Muscle of arm (tissue), 14 donors: ENCODE measurements around the gene NEURL1B. TPM values are rescaled to one million over a fixed set of nuclear protein-coding genes. Genes with fewer than 3 reads are reported as not detected.
"Not testable (repeated sequence)": the region's sequence is repeated elsewhere in the genome, so short reads cannot be mapped to it uniquely, and the experiment has no call there.

ENCODE experiments used
- DNase-seq: peaks from one replicate; pipeline ENCODE4 v3.0.0-alpha.2; 2013
- long read RNA-seq, 11 donors: transcript quantifications; one replicate each; lab custom pipeline, GENCODE V29; 2026
- polyA plus RNA-seq, 12 donors: library from polyadenylated mRNA; unstranded; fragments of 120-200 nt; gene quantifications; one replicate each; pipeline ENCODE4 v1.2.1, GENCODE V29; 2013; ENCODE audit not compliant: insufficient read length in 12 of 12

The NEURL1B gene, protein sequence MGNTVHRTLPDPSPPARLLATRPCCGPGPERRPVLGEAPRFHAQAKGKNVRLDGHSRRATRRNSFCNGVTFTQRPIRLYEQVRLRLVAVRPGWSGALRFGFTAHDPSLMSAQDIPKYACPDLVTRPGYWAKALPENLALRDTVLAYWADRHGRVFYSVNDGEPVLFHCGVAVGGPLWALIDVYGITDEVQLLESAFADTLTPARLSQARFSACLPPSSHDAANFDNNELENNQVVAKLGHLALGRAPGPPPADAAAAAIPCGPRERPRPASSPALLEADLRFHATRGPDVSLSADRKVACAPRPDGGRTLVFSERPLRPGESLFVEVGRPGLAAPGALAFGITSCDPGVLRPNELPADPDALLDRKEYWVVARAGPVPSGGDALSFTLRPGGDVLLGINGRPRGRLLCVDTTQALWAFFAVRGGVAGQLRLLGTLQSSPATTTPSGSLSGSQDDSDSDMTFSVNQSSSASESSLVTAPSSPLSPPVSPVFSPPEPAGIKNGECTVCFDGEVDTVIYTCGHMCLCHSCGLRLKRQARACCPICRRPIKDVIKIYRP
- polyA plus RNA-seq = 10 to 100 TPM in 11 of 12 donors, not detected in 1; 24.0 to 43.7 (median 35.4) TPM
- long read RNA-seq, donor 1, full-length matches to known transcripts = 2 of 2 reads
- long read RNA-seq, donor 1, partial matches to known transcripts = 0 of 2 reads
- long read RNA-seq, donor 1, other reads (novel, unspliced or antisense) = 0 of 2 reads
- long read RNA-seq, donor 2, full-length matches to known transcripts = 6 of 6 reads
- long read RNA-seq, donor 2, partial matches to known transcripts = 0 of 6 reads
- long read RNA-seq, donor 2, other reads (novel, unspliced or antisense) = 0 of 6 reads
- long read RNA-seq, donor 3, full-length matches to known transcripts = 3 of 3 reads
- long read RNA-seq, donor 3, partial matches to known transcripts = 0 of 3 reads
- long read RNA-seq, donor 3, other reads (novel, unspliced or antisense) = 0 of 3 reads
- long read RNA-seq, donor 4, full-length matches to known transcripts = 2 of 2 reads
- long read RNA-seq, donor 4, partial matches to known transcripts = 0 of 2 reads
- long read RNA-seq, donor 4, other reads (novel, unspliced or antisense) = 0 of 2 reads
- long read RNA-seq, donor 5, full-length matches to known transcripts = 6 of 6 reads
- long read RNA-seq, donor 5, partial matches to known transcripts = 0 of 6 reads
- long read RNA-seq, donor 5, other reads (novel, unspliced or antisense) = 0 of 6 reads
- long read RNA-seq, donor 6, full-length matches to known transcripts = 1 of 1 reads
- long read RNA-seq, donor 6, partial matches to known transcripts = 0 of 1 reads
- long read RNA-seq, donor 6, other reads (novel, unspliced or antisense) = 0 of 1 reads
- long read RNA-seq, donor 7, full-length matches to known transcripts = 4 of 4 reads
- long read RNA-seq, donor 7, partial matches to known transcripts = 0 of 4 reads
- long read RNA-seq, donor 7, other reads (novel, unspliced or antisense) = 0 of 4 reads
- long read RNA-seq, donor 8, full-length matches to known transcripts = 4 of 4 reads
- long read RNA-seq, donor 8, partial matches to known transcripts = 0 of 4 reads
- long read RNA-seq, donor 8, other reads (novel, unspliced or antisense) = 0 of 4 reads
- long read RNA-seq, donor 9 = 0 reads
- long read RNA-seq, donor 10, full-length matches to known transcripts = 2 of 2 reads
- long read RNA-seq, donor 10, partial matches to known transcripts = 0 of 2 reads
- long read RNA-seq, donor 10, other reads (novel, unspliced or antisense) = 0 of 2 reads
- long read RNA-seq, donor 11, full-length matches to known transcripts = 8 of 8 reads
- long read RNA-seq, donor 11, partial matches to known transcripts = 0 of 8 reads
- long read RNA-seq, donor 11, other reads (novel, unspliced or antisense) = 0 of 8 reads

DNA sequence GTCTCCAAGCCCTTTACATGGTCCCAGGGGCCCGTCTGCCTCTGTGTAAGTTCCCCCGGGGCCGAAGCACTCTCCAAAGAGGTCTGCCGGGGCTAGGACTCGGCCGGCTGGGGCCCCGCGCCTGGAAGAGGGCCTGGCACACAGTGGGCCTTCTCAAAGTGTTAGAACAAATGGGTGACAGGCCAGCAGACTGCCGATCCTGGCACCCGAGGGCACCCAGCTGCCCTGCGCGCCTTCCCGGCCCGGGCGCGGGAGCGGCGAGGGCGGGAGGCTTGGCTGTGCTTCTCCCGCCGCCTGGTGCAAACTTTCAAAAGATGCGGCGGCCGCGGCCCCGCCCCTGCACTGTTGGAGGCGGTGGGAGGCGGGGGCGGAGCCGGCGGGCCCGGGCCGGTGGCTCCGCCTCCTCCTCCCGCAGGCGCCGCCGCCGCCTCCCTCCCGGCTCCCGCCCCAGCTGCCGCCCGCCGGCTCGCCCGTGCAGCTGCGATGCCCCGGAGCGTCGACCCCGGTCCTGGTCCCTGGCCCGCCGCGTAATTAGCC is at the start of gene NEURL1B:
Gene NEURL1B (plus strand): TSS at position 442 of the 537 bp plus-strand sequence. CDS start 144 bp downstream, outside the sequence.
- DNase-seq = peak; percentile 66

DNA sequence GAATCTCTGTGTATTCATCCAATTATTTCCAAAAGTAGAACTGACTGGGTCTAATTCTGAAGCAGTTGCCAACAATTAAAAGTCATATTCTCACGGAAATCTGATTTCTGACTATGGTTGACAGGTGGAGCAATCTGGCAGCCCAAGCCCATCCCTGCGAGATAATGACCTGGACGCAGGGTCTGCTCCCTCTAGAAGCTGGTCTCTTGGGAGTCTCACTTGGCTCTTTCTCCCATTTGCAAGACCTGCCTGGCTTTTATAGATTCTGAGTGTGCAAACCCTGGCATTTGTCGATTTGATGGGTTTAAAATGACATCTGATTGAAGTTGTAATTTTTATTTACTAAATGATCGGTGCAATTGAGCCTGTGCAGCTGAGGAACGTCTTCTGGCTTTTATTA is 49.4 kb upstream of the NEURL1B start:
- no peak for DNase-seq

DNA sequence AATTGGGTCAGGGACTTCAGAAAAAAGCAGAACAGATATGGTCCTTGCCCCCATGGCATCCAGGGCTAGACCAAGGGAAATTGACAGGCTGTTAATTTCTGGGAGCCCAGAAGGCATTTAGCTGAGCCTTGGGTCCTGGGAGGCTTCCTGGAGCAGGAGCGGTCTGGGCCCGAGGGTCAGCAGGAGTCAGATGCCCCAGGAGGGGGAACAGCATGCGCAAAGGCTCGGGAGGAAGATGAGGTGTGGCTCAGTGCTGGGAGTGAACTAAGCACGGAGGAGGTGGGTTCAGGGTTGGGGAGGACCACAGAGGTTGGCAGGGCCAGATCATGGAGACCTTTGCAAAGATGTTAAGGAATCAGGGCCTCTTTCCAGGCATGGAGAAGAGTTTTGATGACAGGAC is 48.2 kb upstream of the NEURL1B start:
- no peak for DNase-seq

DNA sequence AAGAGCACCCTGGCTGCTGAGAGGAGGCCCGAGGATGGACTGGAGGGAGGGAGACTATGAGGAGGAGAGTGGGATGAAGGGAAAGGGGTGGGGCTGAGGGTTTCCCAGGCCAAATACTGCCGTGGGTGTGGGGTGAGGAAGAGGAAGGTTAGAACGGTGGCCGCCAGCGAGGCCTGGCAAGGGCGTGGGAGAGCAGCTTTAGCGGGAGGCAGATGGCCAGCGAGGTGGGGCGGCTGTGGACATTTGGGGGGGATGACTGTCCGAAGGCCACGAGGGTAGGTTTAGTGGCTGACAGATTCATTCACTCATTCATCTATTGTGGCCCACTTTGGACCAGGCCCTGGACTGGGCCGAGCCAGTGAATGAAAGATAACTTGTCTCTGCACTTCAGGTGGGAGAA is 47.8 kb upstream of the NEURL1B start:
- no peak for DNase-seq

DNA sequence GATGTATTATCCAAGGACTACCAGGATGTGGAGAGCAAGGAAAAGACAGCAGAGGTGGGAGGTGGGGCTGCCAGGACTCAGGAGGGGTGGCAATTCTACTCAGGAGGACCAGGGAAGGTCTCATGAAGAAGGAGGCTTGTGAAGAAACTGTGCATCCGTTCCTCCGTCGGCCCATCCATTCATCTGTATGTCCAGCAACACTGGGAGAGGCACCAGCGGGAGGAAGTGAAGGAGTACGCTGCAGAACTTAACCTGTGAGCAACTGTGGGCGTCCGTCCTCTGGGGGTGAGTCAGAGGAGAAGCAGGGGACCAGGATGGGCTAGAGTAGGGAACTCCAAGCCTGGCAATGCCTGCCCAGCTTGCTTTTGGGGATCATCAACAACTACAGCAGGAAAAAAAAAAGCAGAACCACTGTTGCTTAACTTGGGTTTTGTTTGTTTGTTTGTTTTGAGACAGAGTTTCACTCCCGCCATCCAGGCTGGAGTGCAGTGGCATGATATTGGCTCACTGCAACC is 47.3 kb upstream of the NEURL1B start:
- DNase-seq = no peak

DNA sequence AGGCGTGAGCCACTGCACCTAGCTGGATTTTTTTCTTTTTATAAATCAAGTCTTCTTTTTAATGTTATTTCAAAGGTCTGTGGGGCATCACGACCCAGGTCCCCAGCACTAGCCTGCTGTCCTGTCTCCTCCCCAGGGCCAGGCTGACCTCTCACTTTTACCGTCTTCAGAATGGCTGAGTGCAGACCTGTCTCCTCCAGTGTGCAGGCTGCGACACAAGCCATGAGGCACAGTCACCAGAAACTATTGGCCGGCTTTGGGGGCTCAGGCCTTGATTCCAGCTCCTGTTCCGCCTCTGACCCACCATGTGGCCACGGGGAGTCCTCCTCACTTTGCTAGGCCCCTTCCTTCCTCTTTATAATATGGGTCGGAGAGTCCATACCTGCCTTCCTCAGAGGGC is 46.6 kb upstream of the NEURL1B start:
- DNase-seq = no peak

DNA sequence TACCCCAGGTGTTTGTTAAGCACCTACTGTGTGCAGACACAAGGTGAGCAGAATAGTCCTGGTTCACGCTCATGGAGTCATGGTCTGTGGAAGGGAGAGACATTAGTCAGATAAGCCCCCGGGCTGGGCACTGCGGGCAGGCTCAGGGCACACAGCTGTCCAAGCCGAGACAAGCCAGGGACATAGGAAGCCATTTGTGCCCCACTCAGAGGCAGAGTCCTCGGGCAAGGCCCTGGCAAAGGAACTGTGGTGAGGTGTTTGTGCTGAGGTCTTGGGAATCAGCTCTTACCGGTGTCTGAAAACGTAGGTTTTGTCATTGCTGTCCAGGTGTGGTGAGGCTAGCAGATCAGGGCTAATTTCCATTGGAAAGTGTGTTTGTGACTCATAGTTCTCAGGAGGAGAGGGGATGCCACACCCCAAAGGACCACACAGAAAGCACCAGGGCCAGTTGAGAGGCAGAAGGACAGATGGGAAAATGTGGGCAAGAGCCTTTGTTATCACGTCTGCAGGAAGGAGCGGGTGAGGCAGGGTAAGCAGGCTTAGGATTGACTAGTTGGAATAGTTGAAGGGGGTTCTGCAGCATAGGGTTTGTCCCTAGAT is 46.1 kb upstream of the NEURL1B start:
- DNase-seq = no peak

DNA sequence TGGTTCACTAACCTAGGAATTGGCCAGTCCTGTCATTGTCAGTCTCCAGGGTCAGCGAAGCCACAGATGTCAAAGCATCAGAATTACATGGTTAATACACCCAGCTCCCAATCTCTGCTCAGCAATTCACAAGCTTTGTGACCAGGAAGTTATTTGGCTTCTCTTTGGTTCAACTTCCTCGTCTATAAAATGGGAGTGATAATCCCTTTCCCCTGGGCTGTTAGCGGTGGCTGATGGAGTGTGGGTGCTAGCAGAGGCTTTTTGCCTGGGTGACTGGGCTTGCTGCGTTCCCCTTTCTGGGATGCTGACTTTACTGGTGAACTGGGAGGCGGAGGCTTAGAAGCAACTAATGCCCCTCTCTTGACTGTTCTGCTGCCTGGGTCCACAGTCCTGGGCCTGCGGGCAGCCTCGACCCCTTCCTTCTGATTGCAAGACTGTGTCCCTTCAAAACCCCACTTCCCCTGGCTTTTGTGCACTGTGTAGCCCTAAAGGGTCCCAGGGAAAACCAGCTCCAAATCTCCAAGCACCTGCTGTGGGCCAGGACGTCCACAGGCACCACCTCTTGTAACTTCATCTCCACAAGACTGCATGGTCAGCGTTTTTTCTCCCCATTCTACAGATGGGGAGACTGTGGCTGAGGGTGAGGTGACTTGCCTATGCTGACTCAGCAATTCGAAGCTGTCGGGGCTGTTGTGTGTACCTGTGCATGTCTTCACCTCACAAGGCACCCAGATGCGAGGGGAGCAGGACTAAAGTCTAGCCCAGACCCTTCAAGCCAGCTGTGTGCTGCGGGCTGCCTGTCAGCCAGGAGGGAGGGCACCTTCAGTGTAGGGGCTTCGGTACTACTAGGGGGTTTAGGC is 45.2 kb upstream of the NEURL1B start:
- DNase-seq = no peak

DNA sequence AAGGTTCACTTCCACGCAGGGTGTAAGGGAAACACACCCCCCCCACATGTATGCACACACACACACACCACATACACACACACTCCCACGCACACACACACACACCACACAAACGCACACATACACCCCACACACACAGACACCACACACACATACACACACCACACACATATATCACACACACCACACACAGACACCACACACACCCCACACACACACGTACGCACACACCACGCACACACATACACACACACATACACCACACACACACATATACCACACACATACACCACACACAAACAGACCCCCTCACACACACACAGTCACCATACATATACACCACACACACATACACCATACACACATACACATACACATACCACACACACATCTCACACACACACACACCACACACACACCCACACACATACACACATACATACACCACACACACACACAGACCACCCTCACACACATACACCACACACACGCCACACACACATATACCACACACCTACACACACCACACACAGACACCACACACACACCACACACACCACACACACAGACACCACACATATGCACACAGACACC is 44.3 kb upstream of the NEURL1B start:
- DNase-seq = no peak

DNA sequence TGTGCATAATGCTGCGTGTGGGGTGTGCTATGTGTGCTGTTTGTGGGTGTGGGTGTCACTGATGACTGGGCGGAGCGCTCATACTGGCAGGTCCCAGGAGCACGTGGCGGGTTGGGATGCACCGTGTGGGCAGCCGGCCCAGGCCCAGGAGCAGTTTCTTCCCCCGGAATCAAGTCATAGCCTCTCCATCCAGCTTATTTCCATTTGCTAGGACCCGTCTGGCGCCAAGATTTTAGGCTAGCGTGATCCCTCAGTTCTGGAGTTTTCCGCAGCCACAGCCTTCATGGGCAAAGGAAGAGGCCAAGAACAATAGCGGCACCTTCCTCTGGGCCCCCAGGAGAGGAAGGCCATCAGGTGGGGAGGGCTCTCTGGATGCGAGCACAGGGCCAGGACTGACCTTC is 43.3 kb upstream of the NEURL1B start:
- no peak for DNase-seq

DNA sequence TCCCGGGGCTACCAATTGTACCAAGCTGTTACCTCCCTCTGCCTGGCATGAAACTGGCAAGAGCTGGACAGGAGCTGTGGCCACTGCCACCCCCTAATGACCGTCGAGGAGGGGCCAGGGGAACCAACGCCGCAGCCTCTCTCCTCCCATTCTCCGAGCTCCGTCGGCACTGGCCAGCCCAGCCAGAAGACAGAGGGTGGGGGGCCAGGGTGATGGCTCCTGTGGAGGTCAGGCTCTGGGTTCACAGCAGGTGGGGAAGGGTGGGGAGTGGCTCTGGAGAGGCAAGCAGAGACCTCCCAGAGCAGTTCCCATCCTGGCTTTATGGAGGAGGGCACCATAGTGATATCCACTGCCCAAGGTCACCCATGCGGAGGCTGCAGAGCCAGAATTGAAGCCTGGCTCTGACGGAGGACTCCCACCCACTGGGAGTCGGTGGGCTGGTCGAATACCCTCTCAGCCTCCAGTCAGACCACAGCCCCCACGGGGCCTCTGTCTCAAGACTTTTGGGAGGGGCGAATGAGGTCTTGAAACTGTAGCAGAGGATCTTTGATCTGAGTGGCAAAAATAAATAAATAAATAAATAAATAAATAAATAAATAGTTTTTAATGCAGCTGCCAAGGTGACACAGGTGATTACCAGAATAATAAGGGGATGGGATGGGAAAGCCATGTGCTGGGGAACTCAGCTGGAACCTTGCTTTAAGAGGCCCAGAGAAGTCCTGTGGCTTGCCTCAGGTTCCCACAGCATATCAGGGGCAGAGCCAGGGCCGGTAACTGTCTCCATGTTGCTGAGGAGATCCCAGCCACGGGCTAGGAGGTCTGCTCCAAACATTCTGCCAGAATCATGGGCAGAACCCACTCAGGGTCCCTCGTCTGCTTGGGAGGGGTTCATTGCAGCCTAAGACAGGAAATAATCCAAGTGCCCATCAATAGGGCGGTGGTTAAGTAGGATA is 42.5 kb upstream of the NEURL1B start:
- DNase-seq = no peak

DNA sequence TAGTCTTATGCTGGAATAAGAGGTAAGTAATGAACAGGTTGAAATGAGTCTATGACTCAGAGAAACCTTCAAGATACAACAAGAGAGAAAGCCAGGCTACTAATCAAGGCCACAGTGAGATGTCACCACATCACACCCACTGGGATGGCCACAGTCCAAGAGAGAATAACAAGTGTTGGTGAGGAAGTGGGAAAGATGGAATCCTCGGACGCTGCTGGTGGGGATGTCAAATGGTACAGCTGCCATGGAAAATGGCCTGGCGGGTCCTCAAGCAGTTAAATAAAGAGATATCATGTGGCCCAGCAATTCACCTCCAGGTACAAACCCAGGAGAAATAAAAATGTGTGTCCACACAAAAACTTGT is 41.9 kb upstream of the NEURL1B start:
- DNase-seq = no peak

DNA sequence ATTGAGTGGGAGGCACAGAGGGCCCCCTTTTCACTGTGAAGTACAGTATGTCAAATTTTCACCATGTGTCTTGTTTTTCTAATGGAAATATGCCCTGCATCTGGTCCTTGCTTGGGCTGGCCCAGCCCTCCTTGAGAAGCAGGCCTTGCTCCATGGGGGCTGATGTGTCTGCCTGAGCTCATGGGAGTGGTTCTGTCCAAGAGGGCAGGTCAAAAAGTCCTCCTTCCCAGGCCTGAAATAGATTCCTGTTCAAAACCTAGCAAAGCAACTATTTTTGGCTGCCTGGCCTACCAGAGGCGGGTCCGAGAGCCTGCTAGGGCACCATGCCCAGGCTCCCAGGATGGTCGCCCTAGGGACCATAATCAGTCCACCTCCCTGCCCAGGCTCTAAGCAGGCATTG is 40.5 kb upstream of the NEURL1B start:
- no peak for DNase-seq

DNA sequence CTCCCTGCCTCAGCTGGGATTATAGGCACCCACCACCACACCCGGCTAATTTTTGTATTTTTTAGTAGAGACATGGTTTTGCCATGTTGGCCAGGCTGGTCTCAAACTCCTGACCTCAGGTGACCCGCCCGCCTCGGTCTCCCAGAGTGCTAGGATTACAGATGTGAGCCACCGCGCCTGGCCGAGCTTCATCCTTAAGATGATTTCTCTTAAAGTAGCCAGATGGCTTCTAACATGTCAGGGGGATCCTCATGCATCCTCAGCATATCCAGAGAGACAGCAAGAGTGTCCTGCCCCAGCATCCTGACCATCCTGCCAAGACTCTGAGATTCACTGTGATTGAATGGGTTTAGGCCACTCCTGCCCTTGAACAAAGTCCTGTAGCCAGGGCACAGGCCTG is 39.5 kb upstream of the NEURL1B start:
- not testable (repeated sequence) for DNase-seq

DNA sequence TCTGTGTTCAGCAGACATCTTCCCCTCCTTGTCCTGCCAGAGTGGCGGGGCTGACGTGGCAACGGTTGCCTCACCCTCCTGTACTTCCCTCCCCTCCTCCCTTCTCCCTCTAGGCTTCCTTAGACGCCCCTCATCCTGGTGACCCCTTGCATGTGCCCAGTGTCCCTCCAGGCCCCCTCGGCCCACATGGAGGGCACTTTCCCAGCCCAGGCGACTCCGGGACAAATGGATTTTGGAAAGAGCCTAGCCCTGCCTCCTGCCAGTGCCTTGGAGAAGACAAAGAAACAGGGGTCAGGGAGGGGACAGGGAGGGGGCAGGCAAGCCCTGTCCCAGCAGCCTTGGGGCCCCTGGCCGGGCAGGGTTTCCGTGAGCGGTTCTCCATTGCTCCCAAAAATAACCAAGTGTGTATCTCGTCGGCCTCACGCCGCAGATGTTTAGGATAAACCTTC is 38.3 kb upstream of the NEURL1B start:
- peak; percentile 37 for DNase-seq

DNA sequence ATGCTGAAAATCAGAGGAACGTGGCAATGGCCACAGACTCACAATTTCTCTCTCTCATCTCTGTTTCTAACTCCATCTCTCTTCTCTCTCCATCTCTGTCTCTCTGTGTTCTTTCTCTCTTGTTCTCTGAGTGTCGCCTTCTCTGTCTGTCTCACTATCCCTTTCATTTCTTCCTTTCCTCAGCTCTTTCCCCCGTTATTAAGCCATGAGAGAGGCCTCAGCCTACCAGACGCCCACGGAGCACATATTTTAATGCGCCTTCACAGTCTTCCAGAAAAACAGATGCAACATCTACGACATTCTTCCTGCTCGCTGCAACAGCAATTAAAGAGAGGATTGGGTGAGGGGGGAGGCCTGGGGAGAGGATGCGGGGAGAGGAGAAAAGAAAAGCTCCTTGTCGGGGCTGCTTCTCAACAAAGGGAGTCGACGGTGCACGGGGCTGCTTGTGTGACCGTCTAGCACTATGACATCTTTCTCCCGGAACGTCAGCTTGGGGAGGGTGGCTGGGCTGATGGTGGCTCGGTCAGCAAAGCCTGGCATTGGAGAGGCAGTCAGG is 37.7 kb upstream of the NEURL1B start:
- peak; percentile 41 for DNase-seq

DNA sequence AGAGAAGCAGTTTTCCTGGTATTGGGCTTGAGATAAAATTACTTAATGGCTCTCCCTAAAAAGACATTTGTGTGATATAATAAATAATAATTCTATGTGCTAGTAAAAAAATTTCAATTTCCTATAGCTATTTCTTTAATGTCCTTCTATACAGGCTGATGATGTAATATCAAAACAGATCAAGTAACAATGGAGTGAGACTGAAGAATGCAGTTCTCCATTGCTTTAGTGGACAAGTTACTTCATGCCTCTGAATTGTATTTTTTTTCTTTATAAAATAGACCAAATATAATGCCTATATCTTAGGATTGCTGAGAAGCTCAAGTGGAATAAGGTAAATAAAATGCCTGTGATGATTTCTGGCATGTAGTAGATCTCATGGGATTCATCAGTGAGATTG is 35.6 kb upstream of the NEURL1B start:
- DNase-seq = no peak
